Peyer's patch (tissue), 4 donors: Measurements from ENCODE around the gene IFT122. TPM values are rescaled to one million over a fixed set of nuclear protein-coding genes. Genes with fewer than 3 reads are reported as not detected.

Experiments used
- DNase-seq, 3 donors: peaks; one replicate each; pipeline ENCODE4 v3.0.0-alpha.2; 2017 to 2019
- H3K27ac ChIP-seq, 4 donors: fragments of 200-600 bp; sonication (generic); one replicate each; pipeline ENCODE4 v1.5.1; 2016 to 2019
- H3K27me3 ChIP-seq, 2 donors: fragments of 200-600 bp; sonication (generic); one replicate each; pipeline ENCODE4 v1.5.1; 2019
- H3K36me3 ChIP-seq, 3 donors: fragments of 200-600 bp; sonication (generic); one replicate each; pipeline ENCODE4 v1.5.1; 2016 to 2019
- H3K4me1 ChIP-seq, 4 donors: fragments of 200-600 bp; sonication (generic); one replicate each; pipeline ENCODE4 v1.5.1; 2016 to 2019
- H3K4me3 ChIP-seq, 4 donors: fragments of 200-600 bp; sonication (generic); 1 replicate in 3 of 4; 2 replicates in 1 of 4; pipeline ENCODE4 v1.5.1; 2016 to 2019; ENCODE audit warnings: mild to moderate bottlenecking in 1 of 4
- H3K9me3 ChIP-seq, 4 donors: fragments of 200-600 bp; sonication (generic); one replicate each; pipeline ENCODE4 v1.5.1; 2016 to 2019; ENCODE audit warnings: mild to moderate bottlenecking in 1 of 4
- CTCF ChIP-seq, 6 experiments: fragments of 450-650 bp in 4 of 6; fragments of 200-600 bp in 2 of 6; sonication (generic) in 1 of 6; IDR thresholded peaks; one replicate each; pipeline ENCODE4 v1.5.1; 2017 to 2019; ENCODE audit warnings: antibody characterized with exemption in 6 of 6, mild to moderate bottlenecking in 3 of 6, moderate library complexity in 1 of 6
- POLR2A ChIP-seq, 2 donors: fragments of 450-650 bp; IDR thresholded peaks; one replicate each; pipeline ENCODE4 v1.5.1; 2017; ENCODE audit warnings: antibody characterized with exemption in 2 of 2, mild to moderate bottlenecking in 2 of 2, moderate library complexity in 2 of 2
- total RNA-seq, 4 donors: library from RNA; depleted of rRNA; stranded (reverse); fragments of >200 nt; gene quantifications; one replicate each; pipeline ENCODE4 v1.1.0, GENCODE V29; 2016

The IFT122 gene
- total RNA-seq, 4 donors from 2014 or later = 10.9 to 85.0 (median 26.4) TPM

DNA sequence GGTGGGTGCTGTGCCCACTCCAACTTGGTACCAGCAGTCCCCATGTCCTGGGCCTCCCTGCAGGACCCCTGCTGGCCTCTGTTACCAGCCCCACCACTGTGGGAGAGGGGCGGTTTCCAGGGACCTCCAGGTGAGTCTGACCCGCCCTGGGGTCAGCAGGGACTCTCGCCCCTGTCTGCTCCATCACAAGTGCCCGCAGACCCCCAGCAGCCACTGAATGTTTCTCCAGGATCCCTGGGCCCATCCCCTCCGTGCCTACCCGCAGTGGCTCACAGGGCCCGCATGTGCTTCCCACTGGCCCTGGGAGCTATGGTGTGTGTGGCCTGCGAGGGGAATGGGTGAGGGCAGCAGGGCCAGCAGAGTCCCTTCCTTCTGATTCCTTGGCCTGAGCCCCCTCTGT, 78.6 kb downstream of the IFT122 start:
- Histone ChIP-seq H3K27me3 (no peaks in the 10 kb centered on the region), H3K9me3 (no peaks in the 10 kb centered on the region), H3K36me3 (no peaks in the 10 kb centered on the region), H3K4me1 (no peaks in the 10 kb centered on the region), H3K27ac (no peak overlapping the region), H3K4me3 (no peak overlapping the region)
- no peak for TF ChIP-seq POLR2A (IDR thresholded peaks at IDR 0.05)
- DNase-seq = no peak

DNA sequence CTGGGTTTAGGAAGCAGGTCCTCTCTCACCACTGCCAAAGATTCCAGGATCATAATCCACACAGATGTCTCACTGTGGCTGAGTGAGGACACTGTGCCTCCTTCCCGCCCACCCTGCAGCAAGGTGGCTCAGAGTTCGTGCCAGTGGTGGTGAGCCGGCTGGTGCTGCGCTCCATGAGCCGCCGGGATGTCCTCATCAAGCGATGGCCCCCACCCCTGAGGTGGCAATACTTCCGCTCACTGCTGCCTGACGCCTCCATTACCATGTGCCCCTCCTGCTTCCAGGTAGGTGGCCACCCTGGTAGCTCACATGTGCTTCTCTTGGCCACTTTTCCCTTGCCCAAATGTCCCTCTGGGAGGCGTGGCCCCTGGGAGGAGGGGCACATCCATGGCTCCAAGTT, 79.4 kb downstream of the IFT122 start:
- Histone ChIP-seq H3K27ac (no peak overlapping the region), H3K36me3 (no peaks in the 10 kb centered on the region), H3K9me3 (no peaks in the 10 kb centered on the region), H3K4me1 (no peaks in the 10 kb centered on the region), H3K27me3 (no peaks in the 10 kb centered on the region), H3K4me3 (no peak overlapping the region)
- TF ChIP-seq CTCF (IDR thresholded peaks at IDR 0.05) (no peak), POLR2A (IDR thresholded peaks at IDR 0.05) (no peak)
- DNase-seq = no peak

DNA sequence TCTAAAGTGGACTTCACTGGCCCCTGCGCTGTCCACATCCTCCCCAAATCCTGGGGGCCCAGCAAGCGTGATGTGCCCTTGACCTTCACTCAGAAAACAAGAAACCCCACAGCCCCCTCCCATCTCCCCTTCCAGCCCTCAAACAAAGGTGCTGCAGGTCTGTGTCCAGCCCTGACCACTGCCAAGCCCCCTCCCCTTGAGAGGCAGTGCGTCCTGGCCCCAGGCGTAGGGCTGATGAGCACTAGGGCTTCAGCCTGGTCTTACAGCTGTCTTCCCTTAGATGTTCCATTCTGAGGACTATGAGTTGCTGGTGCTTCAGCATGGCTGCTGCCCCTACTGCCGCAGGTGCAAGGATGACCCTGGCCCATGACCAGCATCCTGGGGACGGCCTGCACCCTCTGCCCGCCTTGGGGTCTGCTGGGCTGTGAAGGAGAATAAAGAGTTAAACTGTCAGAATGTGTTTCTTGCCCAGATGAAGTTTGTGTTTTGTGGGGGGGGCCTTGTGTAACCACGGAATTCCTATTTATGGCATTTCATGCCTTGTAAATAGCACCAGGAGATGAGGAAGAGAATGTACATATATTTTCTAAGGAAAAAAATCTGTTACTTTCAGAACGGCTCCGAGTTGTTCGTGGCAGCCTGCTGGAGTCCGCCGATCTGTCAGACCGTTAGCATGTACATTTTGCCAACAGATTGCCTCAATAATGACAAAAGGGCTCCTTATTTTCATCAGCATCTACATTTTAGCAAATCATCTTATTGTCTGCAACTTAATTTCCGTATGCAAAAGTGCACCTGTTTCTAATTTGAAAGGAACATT, 80.1 kb downstream of the IFT122 start:
- H3K4me3 ChIP-seq = no peak overlapping the region
- no peak overlapping the region for H3K27ac ChIP-seq
- H3K27me3 ChIP-seq = no peaks in the 10 kb centered on the region
- no peaks in the 10 kb centered on the region for H3K36me3 ChIP-seq
- no peaks in the 10 kb centered on the region for H3K4me1 ChIP-seq
- DNase-seq = no peak
- H3K9me3 ChIP-seq = no peaks in the 10 kb centered on the region
- TF ChIP-seq POLR2A (IDR thresholded peaks at IDR 0.05) = no peak
- no peak for TF ChIP-seq CTCF (IDR thresholded peaks at IDR 0.05)

DNA sequence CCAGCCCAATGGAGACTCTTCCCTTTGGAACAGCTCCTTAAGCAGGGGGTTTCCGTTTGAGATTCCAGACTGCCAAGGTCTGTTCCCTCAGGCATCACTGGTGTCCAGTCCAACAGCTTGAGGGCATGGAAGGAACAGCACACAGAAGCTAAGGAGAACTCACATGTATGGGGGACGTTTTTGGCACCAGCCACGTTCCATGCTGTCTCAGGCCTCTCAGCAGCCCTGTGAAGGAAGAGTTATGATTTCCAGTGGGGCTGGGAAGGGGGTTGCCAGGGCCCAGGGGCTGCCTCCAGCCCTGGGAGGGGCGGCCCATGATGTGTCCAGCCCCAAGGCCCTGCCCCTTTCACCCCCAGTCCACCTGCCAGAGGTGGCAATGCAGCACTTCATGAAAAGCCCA, 80.9 kb downstream of the IFT122 start:
- Histone ChIP-seq H3K27ac (no peak overlapping the region), H3K9me3 (no peaks in the 10 kb centered on the region), H3K4me1 (no peaks in the 10 kb centered on the region), H3K27me3 (no peaks in the 10 kb centered on the region), H3K36me3 (no peaks in the 10 kb centered on the region), H3K4me3 (no peak overlapping the region)
- DNase-seq = no peak
- TF ChIP-seq POLR2A (IDR thresholded peaks at IDR 0.05) = no peak
- TF ChIP-seq CTCF (IDR thresholded peaks at IDR 0.05) = no peak

- no peak for DNase-seq
These were observed 81.6 kb downstream of the IFT122 start for GRCh38 chr3:129521611-129522010.

More at GRCh38 chr3:129521611-129522010, 81.6 kb downstream of the IFT122 start:
- Histone ChIP-seq H3K4me3 (no peak overlapping the region), H3K4me1 (peaks cover 0 to 2% (median 0%) of the 10 kb centered on the region in 4 donors), H3K36me3 (no peaks in the 10 kb centered on the region), H3K27ac (no peak overlapping the region), H3K9me3 (no peaks in the 10 kb centered on the region), H3K27me3 (no peaks in the 10 kb centered on the region)
- TF ChIP-seq POLR2A (IDR thresholded peaks at IDR 0.05) (no peak), CTCF (IDR thresholded peaks at IDR 0.05) (no peak)
